Measurements from ENCODE around the gene KIF21B. TPM values are rescaled to one million over a fixed set of nuclear protein-coding genes. Genes with fewer than 3 reads are reported as not detected.

Gene KIF21B
- total and polyA plus RNA-seq, 9 donors: 0.57 to 1.9 (median 0.88) TPM

- WGBS, 3 donors: 92 to 97% (median 94%) methylated on average over 12 of the region's 12 CpGs
- Histone ChIP-seq H3K9me3 (no peaks in the 10 kb centered on the region), H3K27me3 (no peaks in the 10 kb centered on the region), H3K27ac (no peak overlapping the region), H3K4me3 (no peak overlapping the region), H3K36me3 (no peaks in the 10 kb centered on the region), H3K4me1 (ENCODE audit: insufficient read depth) (no peaks in the 10 kb centered on the region)
- DNase-seq: no peak
- TF ChIP-seq POLR2A (IDR thresholded peaks at IDR 0.05) (no peak), EP300 (IDR thresholded peaks at IDR 0.05) (no peak), CTCF (IDR thresholded peaks at IDR 0.05) (no peak)
- intact Hi-C loops (cut with DNase I): loop anchor here (5.0 to 10.0 kb wide), 5 partner anchors 68 to 250 kb away; partner anchors contain the start of gene CACNA1S (in 2 of the 4)
Observed at GRCh38 chr1:200974711-200975110, 48.8 kb downstream of the KIF21B start.

- WGBS, 3 donors: 84 to 89% (median 86%) methylated on average over 19 of the region's 19 CpGs
- Histone ChIP-seq H3K27me3 (no peaks in the 10 kb centered on the region), H3K36me3 (no peaks in the 10 kb centered on the region), H3K27ac (no peak overlapping the region), H3K4me1 (ENCODE audit: insufficient read depth) (no peaks in the 10 kb centered on the region), H3K4me3 (no peak overlapping the region), H3K9me3 (no peaks in the 10 kb centered on the region)
- no peak for TF ChIP-seq EP300 (IDR thresholded peaks at IDR 0.05)
- TF ChIP-seq CTCF (IDR thresholded peaks at IDR 0.05): no peak
- no peak for TF ChIP-seq POLR2A (IDR thresholded peaks at IDR 0.05)
- no peak for DNase-seq
- intact Hi-C loops (cut with DNase I): loop anchor here (5.0 to 10.0 kb wide), 5 partner anchors 68 to 251 kb away; partner anchors contain the start of gene CACNA1S (in 2 of the 4)
Observed at GRCh38 chr1:200973937-200974657, 49.4 kb downstream of the KIF21B start.

GRCh38 chr1:200972985-200973742, 50.4 kb downstream of the KIF21B start:
- no peak for DNase-seq
- H3K4me1 ChIP-seq (ENCODE audit: insufficient read depth): no peaks in the 10 kb centered on the region
- no peak for TF ChIP-seq EP300 (IDR thresholded peaks at IDR 0.05)
- no peak for TF ChIP-seq CTCF (IDR thresholded peaks at IDR 0.05)
- TF ChIP-seq POLR2A (IDR thresholded peaks at IDR 0.05): no peak
- no peak overlapping the region for H3K4me3 ChIP-seq
- 92 to 95% (median 94%) methylated on average over 17 of the region's 17 CpGs for WGBS, 3 donors
- H3K36me3 ChIP-seq: no peaks in the 10 kb centered on the region
- no peak overlapping the region for H3K27ac ChIP-seq
- intact Hi-C loops (cut with DNase I): loop anchor here (5.0 to 10.0 kb wide), 5 partner anchors 69 to 252 kb away; partner anchors contain the start of gene CACNA1S (in 2 of the 4)
- H3K27me3 ChIP-seq: no peaks in the 10 kb centered on the region
- H3K9me3 ChIP-seq: no peaks in the 10 kb centered on the region

GRCh38 chr1:200971955-200972711, 51.4 kb downstream of the KIF21B start:
- TF ChIP-seq CTCF (IDR thresholded peaks at IDR 0.05) (peak; percentile 39 to 84 (median 63)), EP300 (IDR thresholded peaks at IDR 0.05) (no peak)

More at GRCh38 chr1:200971955-200972711, 51.4 kb downstream of the KIF21B start:
- H3K4me1 ChIP-seq (ENCODE audit: insufficient read depth): no peaks in the 10 kb centered on the region
- H3K27ac ChIP-seq: no peak overlapping the region
- peak; percentile 72 to 84 (median 78) for DNase-seq
- H3K36me3 ChIP-seq: no peaks in the 10 kb centered on the region
- no peaks in the 10 kb centered on the region for H3K9me3 ChIP-seq
- WGBS, 3 donors: 30 to 40% (median 39%) methylated on average over 34 of the region's 34 CpGs
- H3K27me3 ChIP-seq: no peaks in the 10 kb centered on the region
- no peak overlapping the region for H3K4me3 ChIP-seq
- intact Hi-C loops (cut with DNase I): loop anchor here (5.0 to 10.0 kb wide), 5 partner anchors 70 to 253 kb away; partner anchors contain the start of gene CACNA1S (in 2 of the 4)
